Activated CD4-positive, CD25-positive, alpha-beta regulatory T cell treated with anti-CD3 and anti-CD28 coated beads, Interleukin-2, amount 50 U/mL, for 24 hours (primary cell): ENCODE measurements around the gene GOLM1.
"Not testable (repeated sequence)": the region's sequence is repeated elsewhere in the genome, so short reads cannot be mapped to it uniquely, and the experiment has no call there.

Experiments
- ATAC-seq, 2 donors: fragments of 150-1000 bp; cut with Tn5 transposase; one replicate each; pipeline ENCODE4 v1.10.0; 2021; ENCODE audit warnings: mild to moderate bottlenecking in 1 of 2, moderate library complexity in 1 of 2

Gene GOLM1, protein sequence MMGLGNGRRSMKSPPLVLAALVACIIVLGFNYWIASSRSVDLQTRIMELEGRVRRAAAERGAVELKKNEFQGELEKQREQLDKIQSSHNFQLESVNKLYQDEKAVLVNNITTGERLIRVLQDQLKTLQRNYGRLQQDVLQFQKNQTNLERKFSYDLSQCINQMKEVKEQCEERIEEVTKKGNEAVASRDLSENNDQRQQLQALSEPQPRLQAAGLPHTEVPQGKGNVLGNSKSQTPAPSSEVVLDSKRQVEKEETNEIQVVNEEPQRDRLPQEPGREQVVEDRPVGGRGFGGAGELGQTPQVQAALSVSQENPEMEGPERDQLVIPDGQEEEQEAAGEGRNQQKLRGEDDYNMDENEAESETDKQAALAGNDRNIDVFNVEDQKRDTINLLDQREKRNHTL

DNA sequence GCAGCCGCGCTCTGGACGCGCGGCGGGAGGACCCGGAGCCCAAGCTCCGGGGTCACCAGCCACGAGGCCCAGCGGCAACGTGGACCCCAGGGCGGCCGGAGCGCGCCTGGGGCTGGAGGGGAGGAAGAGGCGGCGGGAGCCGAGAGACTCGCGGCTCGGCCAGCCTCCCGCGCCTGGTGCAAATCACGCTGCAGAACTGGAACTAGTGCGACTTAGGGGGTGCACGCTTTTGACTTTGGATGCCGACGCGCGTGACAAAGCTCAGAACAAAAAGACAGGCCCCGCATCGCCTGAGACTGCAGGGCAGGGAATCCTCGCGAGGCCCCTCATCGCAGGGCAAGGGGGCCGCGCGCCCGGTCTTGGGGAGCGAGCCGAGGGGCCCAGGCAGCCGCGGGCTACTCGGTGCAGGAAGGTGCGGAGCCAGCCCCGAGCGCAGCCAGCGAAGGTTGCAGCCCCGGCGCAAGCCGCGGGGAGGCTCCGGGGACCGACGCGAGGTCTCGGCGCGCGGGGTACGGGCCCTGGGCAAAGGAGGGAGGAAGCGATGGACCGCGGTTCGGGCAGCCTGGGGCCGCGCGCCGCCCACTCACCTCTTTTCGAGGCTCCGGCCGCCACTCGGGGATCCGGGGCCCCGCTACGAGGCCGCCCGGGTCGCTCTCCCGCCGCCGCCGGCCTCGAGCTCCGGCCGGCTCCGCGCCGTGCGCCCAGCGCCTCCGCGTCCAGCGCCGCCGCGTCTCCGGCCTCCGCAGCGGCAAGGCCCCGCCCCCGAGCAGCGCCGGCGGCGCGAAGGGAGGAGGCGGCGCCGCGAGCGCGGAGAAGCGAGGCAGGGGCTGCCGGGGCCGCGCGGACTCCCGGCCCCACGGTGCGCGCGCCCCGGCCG is at the start of gene GOLM1:
Gene GOLM1, minus strand, starts transcription at position 735 of the 877 bp plus-strand sequence. CDS start 20,238 bp downstream, outside the sequence.
- ATAC-seq = peak; percentile 61 to 62

DNA sequence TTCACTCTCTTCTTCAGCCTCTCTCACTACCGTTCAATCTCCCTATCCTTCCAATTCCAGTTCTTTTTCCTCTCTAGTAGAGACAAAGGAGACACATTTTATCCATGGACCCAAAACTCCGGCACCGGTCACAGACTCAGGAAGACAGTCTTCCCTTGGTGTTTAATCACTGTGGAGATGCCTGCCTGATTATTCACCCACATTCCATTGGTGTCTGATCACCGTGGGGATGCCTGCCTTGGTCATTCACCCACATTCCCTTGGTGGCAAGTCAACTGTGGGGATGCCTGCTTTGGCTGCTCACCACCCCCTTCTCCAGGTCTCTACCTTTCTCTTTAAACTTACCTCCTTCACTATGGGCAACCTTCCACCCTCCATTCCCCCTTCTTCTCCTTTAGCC is 47.3 kb upstream of the GOLM1 start:
- not testable (repeated sequence) for ATAC-seq

DNA sequence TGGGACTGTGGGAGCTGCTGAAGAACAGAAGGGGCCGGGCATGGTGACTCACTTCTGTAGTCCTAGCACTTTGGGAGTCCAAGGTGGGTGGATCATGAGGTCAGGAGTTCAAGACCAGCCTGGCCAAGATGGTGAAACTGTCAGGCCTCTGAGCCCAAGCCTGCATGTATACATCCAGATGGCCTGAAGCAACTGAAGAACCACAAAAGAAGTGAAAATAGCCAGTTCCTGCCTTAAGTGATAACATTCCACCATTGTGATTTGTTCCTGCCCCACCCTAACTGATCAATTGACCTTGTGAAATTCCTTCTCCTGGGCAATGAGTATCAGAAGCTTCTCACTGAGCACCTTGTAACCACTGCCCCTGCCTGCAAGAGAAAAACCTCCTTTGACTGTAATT is 46.6 kb upstream of the GOLM1 start:
- ATAC-seq = not testable (repeated sequence)

DNA sequence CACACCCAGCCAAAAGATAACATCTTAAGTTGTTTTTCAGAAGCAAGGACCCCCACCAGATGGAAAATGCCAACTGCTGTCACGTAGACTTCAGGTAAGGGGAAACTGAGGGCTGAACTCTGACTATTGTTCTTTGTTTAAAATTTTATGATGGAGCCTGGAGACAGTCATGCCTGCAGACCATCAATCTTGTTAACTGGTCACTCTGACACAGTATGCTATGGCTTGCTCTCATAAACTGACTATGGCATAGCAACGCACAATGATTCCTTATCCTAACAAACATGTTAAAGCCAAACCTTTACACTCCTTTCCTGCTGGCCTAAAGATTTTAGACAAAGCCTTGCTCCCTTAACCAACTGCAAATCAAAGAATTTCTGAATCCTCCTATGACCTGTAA is 43.6 kb upstream of the GOLM1 start:
- no peak for ATAC-seq

DNA sequence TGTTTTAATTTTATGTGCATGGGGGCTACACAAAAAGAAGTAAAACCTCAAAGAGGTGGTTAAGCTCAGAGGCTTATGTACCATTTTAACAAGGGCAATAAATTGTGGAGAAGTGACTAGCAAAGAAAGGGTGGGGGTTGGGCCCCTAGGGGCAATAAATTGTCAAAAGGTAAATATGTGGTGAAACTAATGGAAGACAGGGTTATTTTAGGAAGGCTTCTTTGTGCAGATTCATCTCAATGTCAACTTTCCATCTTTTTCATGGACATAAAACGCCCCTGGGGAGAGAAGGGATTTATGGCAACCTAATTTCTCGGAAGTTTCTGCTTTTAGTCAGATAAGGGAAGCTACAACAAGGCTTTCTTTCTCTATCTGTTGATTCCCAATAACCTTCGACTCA is 42.5 kb upstream of the GOLM1 start:
- no peak for ATAC-seq

DNA sequence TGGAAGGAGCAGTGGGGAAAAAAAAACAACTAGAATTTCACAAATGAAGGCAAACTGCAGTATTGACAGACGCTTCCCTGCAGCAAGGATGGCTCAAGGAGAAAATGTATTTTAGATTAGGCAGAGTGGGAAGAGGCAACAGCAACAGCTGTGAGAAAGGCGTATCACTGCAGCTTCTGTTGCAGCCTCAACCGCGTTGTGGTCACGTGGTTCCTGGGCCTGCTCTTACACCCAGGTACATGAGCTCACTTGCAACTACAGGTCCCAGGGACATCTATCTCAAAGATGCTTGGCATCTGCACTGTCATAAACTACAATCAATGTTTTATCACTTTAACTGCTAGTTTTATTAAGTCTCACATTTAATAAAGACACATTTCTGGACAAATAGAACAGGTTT is 36.0 kb upstream of the GOLM1 start:
- no peak for ATAC-seq

DNA sequence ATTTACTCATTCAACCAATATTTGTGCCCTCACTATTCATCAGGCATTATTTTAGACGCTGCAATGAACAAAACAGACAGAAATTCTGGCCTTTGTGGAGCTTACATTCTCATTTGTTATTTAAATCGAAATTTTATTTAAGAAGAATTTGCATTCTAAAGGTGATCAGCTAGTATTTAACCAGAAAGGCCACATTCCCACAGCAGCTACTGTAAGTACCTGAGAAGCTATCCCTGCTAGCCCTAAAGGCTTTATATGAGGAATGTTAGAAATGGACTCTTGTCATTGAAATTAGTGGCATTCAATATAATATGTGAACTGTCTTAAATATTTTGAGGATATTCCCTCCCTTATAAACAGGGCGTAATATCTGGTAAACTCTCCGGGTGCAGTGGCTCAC is 35.0 kb upstream of the GOLM1 start:
- ATAC-seq = no peak

DNA sequence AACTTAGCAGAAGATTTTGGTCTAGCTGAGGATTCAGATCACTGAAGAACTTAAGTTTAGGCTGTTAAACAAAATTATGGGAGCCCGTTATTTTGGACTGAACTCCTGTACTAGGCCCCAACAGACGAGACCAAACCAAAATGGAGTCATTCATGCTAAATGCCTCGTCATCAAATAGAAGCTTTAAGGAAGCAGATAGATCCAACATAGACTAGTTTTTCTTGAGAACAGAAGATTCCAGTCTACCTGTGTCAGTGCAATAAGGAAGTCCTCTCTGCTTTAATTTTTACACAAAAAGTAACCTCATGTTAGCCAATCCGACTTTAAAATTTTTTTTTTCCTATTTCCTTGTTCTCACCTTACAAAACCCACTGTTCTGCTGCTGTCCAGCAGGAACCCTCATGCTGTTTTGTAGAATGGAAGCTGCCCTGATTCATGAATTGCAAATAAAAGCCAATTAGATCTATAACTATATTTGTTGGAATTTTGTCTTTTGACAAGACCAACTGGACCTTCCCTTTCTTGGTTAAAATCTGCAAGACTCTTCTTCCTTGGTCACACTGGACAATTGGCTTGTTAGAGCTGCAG is 29.0 kb upstream of the GOLM1 start:
- no peak for ATAC-seq

DNA sequence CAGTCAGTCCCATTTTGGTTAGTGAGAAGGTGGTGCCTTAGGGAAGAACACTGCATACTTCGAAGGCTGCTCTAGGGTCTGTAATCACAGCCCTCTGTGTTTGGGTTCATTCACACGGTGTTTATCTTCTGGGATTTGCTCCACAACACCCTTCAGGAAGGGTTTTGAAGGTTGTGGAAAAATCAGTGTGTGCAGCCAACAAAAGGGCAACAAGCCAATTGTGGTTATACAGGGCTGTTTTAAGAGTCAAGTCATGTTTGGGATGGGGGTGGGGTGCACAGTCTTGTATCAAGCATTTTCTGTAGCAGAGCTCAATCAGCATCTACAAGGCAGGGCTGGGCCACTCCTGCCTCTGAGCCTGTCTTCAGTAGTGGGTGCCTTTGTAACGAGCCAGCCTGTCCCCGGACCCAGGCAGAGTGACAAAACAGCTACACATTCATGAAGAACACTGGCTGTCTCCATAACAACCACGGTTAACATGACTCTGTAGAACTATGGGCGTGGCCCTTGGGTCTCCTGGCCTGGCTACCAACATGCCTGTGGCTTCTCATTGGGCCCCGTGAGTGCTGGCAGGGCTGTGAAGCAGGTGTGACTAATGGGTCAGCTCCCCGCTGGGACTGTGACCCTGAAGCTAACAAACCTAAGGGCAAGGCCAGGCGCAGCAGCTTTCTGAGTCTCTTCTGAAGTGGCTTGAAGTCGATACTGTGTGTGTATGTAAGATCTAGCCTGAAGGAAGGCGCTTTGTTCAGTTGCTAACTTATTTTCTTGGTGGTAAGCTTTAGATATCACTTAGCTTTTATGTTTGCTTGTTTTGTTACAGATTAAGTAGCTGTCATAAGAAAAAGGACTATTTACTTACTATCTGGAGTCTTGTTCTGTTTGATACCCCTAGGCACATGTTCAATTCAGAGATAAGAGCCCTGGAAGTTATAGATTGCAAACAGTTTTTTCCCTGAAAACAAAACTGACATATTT is 27.9 kb upstream of the GOLM1 start:
- ATAC-seq = no peak

DNA sequence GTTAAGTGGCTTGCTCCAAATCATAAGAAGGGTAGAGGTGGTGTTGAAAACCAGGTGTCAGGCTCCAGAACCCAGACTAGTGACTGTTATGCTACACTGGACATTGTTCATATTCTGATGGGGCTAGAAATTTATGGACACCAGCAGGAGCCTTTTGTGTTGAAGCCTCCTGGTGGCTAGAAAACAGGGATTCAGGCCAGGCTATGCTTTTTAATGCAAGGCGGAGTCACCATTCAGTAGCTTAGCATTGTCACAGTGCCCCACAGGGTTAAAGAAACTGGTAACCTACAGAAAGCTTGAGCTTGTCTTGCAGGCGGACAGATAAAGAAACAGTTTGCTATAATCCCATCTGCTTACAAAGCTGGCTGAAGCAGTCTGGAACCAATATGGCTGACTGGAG is 23.0 kb upstream of the GOLM1 start:
- ATAC-seq = no peak

DNA sequence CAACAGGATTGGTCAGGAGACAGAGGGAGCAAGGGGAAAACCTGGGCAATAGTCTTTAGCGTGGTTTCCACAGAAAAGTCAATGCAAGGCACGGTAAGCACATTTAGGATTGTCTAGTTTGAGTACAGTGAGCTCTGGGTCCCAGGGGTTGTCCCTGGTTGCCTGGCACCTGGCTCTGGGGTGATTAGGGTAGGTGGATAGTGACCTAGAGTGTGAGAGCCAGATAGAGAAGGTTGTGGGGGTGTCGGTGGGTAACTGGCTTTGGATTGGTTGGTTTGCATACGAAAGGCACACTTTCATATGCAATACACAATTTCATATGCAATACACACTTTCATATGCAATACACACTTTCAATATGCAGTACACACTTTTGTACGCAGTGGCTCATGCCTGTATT is 20.1 kb upstream of the GOLM1 start:
- no peak for ATAC-seq

DNA sequence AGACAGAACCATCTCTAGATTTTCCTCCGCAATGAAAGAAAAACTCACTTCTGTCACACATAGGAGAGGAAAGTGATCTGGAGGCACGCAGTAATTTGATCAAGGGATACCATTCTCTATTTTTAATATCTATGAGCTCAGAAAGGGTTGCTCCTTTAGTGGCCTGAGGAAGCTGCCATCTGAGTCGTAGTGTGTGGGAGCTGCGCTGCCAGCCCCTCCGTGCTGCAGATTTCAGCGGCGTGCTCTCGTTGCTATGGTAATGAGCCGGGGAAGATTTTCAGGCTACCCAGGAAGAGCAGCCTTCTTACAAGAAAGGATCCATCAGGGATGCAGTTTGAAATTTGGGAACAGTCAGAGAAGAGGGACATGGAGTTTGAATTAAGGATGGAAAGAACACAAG is 17.1 kb upstream of the GOLM1 start:
- no peak for ATAC-seq

DNA sequence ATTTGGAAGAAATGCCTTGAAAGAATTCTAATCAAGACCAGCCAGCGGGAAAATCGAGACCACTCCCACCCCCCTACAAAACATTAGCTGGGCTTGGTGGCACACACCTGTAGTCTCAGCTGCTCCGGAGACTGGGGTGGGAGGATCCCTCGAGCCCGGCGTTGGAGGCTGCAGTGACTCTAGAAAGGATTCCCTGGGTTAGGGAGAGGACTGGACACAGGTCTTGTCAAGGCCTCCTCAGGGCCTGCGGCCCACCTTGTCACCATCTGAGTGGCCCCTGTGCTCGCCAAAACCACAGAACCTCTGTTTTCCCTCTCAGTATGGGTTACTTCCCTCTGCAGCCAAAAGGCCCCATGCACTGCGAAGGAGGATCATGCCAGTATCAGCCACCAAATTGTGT is 16.5 kb upstream of the GOLM1 start:
- no peak for ATAC-seq

DNA sequence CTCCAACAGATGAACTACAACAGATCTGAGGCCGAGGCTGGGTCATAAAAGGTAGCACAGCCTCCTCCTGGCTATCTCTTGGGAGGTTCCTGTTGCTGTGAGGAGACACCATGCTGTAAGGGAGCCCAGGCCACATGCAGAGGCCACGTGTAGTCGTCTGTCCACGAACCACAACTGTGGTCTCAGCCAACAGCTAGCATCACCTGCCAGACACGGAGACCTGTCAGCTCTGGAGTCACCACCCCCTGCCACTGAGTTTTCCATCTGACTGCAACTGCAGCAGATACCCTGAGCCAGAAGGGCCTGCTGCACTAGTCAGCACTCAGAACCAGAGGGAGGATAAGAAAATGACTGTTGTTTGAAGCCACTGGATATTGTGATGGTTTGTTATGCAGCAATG is 12.7 kb upstream of the GOLM1 start:
- no peak for ATAC-seq

DNA sequence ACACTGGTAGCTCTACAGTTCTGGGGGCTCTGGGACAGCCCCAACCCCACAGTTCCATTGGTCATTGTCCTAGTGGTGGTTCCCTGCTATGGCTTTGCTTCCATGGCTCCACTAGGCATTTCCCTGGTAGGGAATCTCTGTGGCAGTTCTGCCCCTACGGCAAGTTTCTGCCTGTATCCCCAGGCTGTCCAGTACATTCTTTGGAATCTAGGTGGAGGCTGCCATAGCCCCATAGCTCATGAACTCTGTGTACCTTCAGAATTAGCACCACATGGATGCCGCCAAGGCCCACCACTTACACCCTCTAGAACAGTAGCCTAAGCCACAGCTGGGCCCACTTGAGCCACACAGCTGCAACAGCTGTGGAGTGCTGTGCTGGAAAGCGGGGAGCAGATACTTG is 3.3 kb upstream of the GOLM1 start:
- no peak for ATAC-seq

DNA sequence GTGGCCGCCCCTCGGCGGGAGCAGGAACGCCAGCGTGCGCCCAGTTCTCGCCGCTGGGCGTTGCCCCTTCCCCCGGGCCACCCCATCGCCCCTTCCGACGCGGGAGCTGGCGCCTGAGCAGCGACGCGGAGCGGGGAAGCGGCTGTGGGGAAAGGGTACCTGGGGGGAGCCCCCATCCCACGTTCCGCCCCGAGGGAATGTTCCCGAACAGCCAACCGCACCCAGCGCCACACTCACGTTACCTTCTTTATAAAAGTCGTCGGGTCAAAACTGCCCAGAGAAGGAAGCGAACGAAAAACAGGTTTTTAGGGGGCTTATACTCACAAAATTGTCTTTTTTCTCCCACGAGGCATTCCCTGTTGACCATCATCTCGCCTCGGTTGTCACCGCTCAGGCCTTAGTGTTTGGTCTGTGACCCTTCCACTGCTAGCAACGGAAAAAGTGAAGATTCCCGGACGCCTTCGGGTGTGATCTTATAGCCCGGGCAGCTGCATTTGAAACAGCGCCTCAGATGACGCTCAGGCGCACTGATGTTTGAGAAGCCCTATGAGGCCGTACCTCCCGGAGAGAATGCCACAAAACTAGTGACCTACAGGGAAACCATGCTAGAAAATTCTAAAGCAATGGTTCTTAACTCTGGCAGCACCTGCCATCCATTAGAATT is 475 bp upstream of the GOLM1 start:
- no peak for ATAC-seq

DNA sequence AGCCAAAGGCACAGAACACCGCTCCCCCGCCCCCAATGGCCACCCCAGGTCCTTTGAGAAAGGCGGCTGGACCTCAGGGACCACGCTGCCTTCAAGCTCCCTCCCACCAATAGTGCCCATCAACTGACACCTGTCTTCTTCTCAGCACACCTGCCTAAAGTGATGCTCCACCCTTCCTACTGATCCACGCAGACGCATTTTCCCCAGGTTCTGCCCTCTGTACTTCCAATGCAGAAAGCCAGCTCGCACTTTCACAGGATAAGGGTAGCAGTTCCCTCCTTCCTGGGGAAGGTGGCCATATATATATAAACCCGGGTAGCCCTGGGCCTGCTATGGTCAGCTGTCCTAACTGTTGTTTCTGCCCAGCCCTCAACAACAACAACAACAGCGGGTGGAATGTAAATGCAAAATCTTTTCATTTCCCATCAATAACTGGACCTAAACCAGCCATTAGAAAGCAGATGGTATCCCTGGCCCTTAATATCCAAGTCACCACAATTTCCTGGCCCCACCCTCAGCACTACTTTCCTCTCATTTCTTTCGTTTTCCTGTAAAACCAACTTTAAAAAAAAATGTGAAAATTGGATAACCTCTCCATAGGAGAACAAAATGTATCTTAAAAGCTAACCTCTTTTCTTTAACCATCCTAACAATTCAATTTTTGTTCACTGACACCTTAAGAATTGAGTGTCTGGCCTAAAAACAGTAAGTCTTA is 1.7 kb downstream of the GOLM1 start:
- ATAC-seq = no peak

DNA sequence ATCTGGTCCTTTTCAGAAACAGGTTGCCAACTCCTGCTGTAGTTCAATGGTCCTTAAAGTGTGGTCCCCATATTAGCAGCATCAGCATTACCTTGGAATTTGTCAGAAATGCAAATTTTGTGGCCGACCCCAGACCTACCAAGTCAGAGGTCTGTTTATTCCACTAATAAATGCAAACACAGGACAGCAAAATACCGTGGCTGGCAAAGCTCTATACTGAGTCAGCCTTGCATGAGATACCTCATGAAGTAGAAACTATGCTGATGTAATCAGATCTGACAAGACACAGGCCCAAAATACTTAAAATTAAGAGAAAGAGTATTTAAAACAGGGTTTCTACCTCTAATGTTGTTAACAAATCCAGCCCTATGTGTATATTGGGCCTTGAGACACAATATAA is 3.0 kb downstream of the GOLM1 start:
- no peak for ATAC-seq

DNA sequence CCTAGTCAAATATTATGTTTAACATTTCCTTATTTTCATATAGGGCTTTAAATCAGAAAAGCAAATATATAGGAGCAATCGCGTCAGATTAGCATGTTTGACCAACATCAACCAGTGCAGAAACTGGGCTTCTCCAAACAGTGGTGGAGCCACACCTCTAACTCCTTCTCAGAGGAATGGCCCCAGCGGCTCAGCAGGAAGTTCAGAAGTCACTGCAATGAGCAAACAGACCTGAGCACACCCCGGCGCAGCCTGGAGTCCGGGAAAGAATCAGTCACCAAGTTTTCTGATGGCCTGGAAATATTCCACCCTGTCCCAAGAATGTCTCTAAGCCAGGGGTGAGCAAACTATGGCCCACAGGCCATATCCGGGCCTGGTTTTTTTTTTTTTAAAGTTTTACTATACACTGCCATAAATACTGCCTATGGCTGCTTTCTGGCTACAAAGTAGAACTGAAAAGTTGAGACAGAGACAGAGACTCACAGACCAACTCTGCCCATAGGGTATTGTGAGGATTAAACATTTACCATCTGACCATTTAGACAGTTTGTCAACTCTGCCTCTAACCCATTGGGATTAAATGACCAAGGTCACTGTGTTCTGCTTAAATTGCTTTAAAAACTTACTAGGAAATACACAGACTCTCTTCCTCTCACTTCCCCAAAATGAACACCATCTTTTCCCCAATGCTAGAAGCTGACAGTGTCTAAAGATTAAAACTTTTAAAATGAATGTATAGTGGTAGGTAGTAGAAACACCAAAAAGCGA is 5.4 kb downstream of the GOLM1 start:
- no peak for ATAC-seq

DNA sequence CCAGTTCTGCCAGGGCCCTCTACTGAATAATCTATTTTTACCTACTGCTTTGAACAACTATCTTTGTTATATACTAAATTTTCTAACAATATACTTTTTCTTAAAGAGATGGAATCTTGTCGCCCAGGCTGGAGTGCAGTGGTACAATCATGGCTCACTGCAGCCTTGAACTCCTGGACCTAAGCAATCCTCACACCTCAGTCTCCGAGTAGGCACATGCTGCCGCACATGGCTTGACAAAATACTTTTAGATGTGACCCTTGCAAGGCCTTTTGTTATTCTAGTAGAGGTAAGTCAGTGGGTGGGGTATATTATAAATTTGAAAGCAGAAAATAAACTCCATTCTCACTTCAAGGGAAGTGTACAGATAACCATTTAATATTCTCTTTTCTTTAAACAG is 7.9 kb downstream of the GOLM1 start:
- ATAC-seq = no peak
